HPDE6-E6E7 (cell line): ENCODE results near the gene CUBN.

ENCODE experiments used
- DNase-seq: peaks from one replicate; pipeline ENCODE4 v3.0.0; 2011; ENCODE audit warnings: missing footprints; ENCODE audit errors: extremely low spot score

CUBN gene

DNA sequence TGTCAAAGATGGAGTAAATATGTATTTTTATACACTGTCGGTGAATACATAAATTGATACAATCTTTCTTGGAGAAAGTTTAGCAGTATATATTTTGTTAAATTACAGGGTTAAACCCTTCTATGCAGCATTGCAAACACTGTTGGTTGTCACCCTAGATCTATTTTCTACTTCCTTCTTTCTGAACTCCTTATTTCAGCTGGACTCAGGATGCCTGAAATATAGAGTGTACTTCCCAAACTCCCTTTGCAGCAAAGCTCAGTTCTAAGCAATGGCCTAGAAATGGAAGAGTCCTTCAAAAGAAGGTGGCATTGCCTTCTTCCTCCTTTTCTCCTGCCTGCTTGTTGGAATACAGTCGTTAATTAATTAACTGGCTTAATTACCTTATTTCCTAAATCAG is 20.6 kb downstream of the CUBN start:
- DNase-seq: no peak

DNA sequence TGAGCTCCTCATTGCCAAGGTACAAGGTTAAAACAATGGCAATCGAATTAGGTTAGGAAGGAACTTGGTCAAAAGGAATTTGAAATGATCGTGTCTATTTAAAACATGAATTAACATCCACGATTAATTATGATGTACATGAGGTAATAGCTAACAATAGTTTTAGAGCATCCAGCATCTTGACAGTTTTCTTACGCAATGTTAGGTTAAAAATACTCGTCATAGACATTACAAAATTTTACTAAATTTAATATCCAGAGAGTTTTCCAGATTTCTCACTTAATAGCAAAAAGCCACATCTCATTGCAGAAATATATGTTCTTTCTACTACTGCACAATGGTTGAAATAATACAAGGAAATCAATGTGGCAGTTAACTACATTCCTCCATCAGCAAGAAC is 22.6 kb downstream of the CUBN start:
- no peak for DNase-seq

- no peak for DNase-seq
Measured at GRCh38 chr10:17101910-17102266, 27.7 kb downstream of the CUBN start.

GRCh38 chr10:17101257-17101909 is 28.2 kb downstream of the CUBN start:
- DNase-seq: no peak

DNA sequence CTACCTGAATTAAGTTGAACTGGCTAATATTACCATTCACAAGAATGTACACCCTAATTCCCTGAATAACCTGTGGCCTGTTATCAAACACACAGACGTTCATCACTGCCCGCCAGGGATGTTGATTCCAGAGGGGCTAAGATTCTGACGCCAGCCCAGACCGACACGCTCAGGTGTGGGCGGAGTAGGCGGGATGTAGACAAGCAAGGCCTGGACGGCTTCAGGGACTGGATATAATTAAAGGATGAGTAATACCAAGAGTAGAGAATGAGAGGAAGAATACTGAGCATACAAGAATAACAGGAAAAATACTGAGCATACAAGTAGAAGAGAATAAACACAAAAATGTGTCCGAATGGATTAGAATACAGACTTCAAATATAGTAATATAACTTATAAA is 29.0 kb downstream of the CUBN start:
- no peak for DNase-seq

DNA sequence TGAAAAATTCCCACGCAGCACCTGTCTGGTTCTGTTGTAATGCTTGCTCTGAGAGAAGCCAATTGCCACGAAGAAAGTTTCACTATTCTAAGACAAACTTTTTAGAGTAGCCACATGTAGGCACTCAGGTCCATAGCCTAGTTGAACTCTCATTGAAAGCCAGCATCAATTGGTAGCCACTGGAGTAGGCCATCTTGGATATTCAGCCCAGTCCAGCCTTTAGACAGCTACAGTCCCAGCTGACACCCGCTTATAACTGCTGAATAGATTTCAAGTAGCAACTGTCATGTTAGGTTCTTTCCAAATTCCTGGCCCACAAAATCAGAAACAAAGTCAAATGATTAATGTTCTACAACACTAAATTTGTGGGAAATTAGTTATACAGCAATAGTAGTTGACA is 31.6 kb downstream of the CUBN start:
- DNase-seq: no peak

DNA sequence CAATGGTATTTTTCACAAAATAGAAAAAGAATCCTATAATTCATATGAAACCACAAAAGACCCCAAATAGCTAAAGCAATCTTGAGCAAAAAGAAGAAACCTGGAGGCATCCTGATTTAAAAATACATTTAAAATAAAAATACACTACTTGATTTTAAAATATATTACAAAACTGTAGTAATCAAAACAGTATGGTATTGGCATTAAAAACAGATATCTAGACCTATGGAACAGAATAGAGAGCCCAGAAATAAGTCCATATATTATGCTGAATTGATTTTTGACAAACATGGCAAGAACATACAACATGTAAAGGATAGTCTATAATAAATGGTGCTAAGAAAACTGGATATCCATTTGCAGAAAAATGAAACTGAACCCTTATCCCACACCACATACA is 34.8 kb downstream of the CUBN start:
- DNase-seq: no peak

GRCh38 chr10:17092986-17093803 is 36.4 kb downstream of the CUBN start:
- no peak for DNase-seq

DNA sequence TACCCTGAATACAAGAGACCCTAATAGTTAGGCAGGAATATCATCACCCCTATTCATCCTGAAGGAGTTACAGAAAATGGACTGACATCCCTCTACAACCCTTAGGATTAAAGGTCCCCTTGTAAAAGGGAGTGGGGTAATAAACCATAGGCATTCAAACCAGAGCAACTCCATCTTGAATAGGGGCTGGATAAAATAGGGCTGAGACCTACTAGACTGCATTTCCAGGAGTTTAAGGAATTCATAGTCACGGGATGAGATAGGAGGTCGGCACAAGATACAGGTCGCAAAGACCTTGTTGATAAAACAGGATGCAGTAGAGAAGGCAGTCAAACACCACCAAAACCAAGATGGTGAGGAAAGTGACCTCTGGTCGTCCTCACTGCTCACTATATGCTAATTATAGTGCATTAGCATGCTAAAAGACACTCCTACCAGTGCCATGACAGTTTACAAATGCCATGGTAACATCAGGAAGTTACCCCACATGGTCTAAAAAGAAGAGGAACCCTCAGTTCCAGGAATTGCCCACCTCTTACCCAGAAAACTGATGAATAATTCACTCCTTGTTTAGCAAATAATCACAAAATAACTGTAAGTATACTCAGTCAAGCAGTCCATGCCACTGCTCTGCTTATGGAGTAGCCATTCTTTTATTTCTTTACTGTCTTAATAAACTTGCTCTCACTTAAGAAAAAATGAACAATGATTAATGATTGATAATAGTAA is 37.2 kb downstream of the CUBN start:
- DNase-seq: no peak

DNA sequence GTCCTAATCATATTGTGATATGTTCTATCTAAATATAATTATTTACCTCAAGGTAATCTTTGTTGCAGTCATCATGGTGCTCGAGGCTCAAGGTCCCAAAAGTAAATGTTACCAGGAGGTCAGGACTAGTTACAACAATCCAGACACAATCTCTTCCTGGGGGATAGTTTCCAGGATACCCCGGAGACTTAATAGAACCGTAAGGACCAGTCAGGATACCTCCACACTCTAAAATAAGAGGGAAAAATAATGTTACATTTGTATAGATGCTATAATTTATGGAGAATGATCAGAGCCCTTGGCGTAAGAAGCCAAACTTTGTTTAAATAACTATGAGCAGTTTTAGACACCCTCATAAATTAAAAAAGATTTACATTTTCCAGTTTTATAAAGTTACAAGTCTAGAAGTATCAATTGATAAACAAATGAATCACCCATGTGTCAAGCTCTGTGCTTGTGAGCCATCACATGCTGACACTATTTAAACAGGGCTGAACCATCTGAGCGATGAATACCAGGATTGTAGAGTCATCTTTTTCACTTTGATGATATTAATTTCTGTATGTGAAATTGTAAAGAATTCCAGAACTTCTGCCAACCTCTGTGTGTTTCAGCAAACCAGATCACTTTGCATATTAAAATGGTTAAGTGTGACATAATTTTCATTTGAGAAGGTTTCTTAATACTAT is 41.3 kb downstream of the CUBN start:
- no peak for DNase-seq

DNA sequence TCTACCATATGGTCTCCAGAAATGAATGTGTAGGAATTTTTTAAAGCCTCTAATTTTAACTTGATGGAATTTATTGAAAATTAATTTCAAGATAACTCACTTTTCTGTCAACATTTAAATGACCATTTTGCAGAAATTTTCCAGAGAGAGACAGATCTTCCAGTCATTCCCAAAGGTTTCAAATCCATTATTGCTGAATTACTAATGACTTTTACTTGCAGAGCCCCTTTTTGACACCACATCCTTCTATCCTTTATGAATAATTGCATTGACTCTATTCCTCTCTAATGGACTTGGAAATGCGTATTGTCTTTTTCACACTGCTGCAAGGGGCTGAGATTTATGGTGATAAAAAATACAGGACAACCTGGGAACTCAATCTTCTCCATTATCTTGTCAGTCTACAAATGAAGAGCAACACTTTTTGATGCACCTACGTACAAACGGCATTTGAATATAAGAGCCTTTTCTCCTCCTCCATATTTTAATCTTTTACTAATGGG is 42.7 kb downstream of the CUBN start:
- DNase-seq: no peak

DNA sequence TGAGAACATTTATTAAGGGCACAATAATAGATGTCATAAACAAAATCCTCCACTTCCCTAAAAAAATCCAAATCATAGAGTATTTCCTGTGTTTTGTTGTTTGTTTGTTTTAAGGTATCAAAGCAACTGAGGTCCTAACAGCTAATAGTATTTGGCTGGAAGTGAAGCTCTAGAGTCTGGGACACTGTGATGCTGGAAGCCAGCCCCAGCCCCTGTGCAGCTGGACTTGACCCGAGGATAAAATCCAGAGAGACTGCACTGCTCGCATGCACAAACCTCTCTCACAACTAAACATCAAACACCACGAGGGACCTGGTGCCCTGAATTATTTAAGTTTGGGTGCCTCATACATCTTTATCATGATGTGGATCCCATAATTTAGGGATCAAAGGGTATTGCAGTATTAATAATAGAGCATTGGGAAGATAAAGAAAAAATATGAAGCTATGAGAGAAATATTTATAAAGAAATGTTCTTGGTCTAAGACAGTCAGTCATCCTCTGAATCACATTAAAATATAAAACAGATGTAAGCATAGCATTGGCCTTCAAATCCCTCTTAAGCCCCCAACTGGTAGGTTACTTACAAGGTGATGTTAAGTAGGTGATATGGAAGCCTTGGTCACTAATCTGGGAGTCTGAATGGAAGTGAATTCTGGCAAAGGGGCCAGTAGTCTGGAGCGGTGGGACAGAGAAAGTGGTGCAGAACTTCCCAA is 44.4 kb downstream of the CUBN start:
- DNase-seq: no peak

DNA sequence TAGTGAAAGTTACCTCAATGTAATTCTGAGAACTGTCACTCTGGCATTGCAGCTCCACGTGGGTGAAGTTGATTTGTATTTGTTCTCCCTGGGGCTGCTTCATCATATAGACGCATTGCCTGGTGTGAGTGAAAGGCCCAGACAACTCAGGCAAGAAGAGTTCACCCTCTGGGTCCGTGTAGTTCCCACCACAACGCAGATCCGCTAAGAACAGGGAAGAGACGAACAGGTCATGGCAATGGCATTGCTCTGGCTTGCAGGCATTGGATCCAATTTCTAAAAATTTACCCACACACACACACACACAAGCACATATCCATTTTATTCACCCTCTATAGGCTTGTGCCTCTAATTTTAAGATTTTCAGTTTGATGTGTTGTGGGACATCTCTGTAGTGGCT is 45.4 kb downstream of the CUBN start:
- DNase-seq: no peak

- no peak for DNase-seq
Measured at GRCh38 chr10:17081431-17081830, 48.2 kb downstream of the CUBN start.

DNA sequence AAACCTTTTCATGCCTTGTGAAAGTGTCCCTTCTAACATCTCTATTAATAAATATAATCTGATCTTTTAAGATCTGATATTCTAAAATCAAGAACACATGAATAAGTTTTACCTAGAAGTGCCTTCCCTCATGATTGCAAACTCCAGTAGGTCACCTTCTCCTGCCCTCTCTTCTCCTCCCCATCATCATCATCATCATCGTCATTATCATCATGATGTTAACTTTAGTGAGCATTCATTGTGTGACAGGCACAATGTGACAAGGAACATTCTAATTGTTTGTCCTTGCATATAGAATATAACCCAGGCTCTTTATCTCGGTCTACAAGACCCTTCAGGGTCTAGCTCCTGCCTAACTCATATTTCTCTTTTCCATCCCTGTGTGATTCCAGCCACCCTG is 51.7 kb downstream of the CUBN start:
- DNase-seq: no peak

DNA sequence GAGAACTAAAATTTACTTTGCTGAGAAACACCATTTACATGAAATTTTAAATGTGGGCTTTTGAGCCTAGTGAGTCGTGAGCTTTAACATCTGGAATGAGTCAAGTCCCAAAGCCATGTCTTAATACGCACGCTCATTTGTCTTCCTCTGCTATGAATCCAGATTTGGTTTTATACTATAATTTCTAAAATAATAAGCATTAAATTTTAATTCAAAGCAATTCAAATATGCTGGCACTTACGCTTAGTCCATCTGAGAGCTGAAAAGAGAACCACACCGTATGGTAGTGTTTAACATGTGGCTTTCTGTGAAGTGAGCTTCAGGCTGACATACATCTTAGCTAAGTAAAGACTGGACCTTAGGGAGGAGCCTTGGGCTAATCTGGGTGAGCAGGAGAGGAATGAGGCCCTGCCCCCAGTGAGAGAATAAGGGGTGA is 52.2 kb downstream of the CUBN start:
- DNase-seq: no peak

DNA sequence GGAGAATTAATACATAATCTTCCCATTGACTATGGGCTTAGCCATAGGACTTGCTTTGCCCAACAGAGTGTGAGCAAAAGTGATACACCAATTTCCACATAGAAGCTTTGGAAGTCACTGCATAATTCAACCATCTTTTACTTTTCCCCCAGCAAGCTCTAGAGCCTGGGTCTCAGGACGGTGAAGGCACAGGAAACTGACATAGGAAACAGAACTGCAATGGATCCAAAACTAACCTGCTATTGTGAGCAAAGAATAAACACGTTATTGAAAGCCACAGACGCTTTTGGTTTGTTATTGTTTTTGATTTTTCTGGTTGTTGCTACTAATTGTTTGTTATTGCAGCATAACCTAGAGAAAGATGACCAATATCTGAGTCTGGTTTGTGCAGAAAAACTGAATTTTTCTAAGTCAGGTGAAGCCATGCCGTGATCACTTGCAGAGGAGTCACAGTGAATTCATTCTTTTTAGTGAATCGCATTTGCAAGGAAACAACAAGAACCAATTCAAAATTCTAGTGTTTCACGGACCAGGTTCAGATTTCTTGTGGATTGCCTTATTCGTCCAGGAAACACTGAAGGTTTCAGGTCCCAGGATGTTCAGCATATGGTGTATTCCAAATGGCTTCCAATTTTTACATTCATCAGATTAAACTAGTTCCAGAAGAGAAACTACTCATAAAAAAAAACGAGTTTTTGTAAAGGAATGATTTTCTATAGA is 52.8 kb downstream of the CUBN start:
- DNase-seq: no peak

GRCh38 chr10:17075533-17076359 is 53.9 kb downstream of the CUBN start:
- peak; percentile 19 for DNase-seq

DNA sequence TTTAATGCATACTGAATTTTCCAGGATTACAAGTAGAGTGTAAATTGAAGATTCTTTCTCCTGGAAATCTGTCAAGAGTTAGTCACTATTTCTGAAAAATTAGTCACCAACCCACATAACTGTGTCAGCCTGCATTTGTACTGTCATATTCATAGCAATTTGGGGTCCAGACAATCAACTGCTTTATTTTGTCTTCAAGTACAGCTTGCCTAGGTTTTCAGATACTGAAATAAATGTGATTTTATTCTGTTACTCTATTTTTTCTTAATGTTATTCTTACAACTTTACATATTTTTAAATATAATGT is 55.1 kb downstream of the CUBN start:
- DNase-seq: no peak
